Measurements from ENCODE around the gene SPEM3. TPM values are rescaled to one million over a fixed set of nuclear protein-coding genes. Genes with fewer than 3 reads are reported as not detected.

SPEM3 gene
- total RNA-seq, 1 donor from 2014 or later = not detected

GRCh38 chr17:7465597-7466275 is 37.1 kb downstream of the SPEM3 start:
- TF ChIP-seq, protein P1, sequence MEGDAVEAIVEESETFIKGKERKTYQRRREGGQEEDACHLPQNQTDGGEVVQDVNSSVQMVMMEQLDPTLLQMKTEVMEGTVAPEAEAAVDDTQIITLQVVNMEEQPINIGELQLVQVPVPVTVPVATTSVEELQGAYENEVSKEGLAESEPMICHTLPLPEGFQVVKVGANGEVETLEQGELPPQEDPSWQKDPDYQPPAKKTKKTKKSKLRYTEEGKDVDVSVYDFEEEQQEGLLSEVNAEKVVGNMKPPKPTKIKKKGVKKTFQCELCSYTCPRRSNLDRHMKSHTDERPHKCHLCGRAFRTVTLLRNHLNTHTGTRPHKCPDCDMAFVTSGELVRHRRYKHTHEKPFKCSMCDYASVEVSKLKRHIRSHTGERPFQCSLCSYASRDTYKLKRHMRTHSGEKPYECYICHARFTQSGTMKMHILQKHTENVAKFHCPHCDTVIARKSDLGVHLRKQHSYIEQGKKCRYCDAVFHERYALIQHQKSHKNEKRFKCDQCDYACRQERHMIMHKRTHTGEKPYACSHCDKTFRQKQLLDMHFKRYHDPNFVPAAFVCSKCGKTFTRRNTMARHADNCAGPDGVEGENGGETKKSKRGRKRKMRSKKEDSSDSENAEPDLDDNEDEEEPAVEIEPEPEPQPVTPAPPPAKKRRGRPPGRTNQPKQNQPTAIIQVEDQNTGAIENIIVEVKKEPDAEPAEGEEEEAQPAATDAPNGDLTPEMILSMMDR (conservative IDR thresholded peaks at IDR 0.05) = no peak
- Mint-ChIP-seq H3K9me3 (no peaks in the 10 kb centered on the region), H3K4me3 (no peak overlapping the region), H3K27me3 (ENCODE audit: low read depth) (no peaks in the 10 kb centered on the region), H3K4me1 (peaks cover 19% of the 10 kb centered on the region), H3K27ac (ENCODE audit: unreplicated experiment) (no peak overlapping the region), H3K36me3 (ENCODE audit: low read depth) (peaks cover 2% of the 10 kb centered on the region)
- DNase-seq (ENCODE audit: low read depth, low spot score) = no peak

DNA sequence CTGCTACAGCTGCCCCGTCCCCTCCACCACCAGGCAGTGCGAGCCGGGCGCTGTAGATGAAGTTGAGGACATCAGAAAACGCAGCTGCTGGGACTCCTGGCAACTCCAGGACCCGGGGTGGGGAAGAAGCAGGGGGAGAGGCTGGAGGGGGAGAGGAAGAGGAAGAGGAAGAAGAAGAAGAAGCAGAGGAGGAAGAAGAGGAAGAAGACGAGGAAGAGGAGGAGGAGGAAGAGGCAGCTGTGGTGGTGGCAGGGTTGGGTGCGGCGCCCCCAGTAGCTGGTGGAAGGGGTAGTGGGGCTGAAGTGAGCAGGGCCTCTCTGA is 37.6 kb downstream of the SPEM3 start:
- TF ChIP-seq, protein P1 (conservative IDR thresholded peaks at IDR 0.05) = no peak
- Mint-ChIP-seq H3K36me3 (ENCODE audit: low read depth) (no peaks in the 10 kb centered on the region), H3K27ac (ENCODE audit: unreplicated experiment) (no peak overlapping the region), H3K27me3 (ENCODE audit: low read depth) (no peaks in the 10 kb centered on the region), H3K4me1 (peaks cover 16% of the 10 kb centered on the region), H3K9me3 (no peaks in the 10 kb centered on the region), H3K4me3 (no peak overlapping the region)
- no peak for DNase-seq (ENCODE audit: low read depth, low spot score)

- H3K36me3 Mint-ChIP-seq (ENCODE audit: low read depth) = no peaks in the 10 kb centered on the region
- H3K4me3 Mint-ChIP-seq = no peak overlapping the region
- no peaks in the 10 kb centered on the region for H3K27me3 Mint-ChIP-seq (ENCODE audit: low read depth)
- H3K27ac Mint-ChIP-seq (ENCODE audit: unreplicated experiment) = no peak overlapping the region
- TF ChIP-seq, protein P1 (conservative IDR thresholded peaks at IDR 0.05) = no peak
- peaks cover 14% of the 10 kb centered on the region for H3K4me1 Mint-ChIP-seq
- DNase-seq (ENCODE audit: low read depth, low spot score) = no peak
- no peaks in the 10 kb centered on the region for H3K9me3 Mint-ChIP-seq
Observed at GRCh38 chr17:7466639-7467341, 38.1 kb downstream of the SPEM3 start.

DNA sequence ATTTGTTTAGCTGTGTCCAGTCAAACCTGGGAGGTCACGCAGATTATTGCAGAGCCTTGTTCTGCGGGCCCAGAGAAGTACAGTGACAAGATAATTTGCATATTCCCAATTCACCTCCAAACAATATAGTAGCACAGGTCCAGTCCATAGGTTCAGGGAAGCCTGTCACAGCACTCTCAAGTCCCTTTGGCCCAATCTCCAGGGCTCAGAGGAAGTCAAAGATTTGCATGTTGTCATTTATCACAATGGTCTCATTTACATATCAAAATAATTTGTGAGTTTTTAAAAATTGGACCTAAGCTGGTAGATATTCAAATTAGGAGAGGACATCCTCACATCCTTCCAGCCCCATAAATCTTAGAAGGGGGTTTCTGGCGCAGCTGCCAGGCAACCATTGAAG is 38.8 kb downstream of the SPEM3 start:
- no peaks in the 10 kb centered on the region for H3K27me3 Mint-ChIP-seq (ENCODE audit: low read depth)
- no peaks in the 10 kb centered on the region for H3K36me3 Mint-ChIP-seq (ENCODE audit: low read depth)
- DNase-seq (ENCODE audit: low read depth, low spot score) = no peak
- no peaks in the 10 kb centered on the region for H3K9me3 Mint-ChIP-seq
- peaks cover 14% of the 10 kb centered on the region for H3K4me1 Mint-ChIP-seq
- peak overlapping the region; percentile 27 for H3K27ac Mint-ChIP-seq (ENCODE audit: unreplicated experiment)
- TF ChIP-seq, protein P1 (conservative IDR thresholded peaks at IDR 0.05) = no peak
- peak overlapping the region; percentile 32 for H3K4me3 Mint-ChIP-seq

- DNase-seq (ENCODE audit: low read depth, low spot score) = no peak
- no peak overlapping the region for H3K27ac Mint-ChIP-seq (ENCODE audit: unreplicated experiment)
Observed at GRCh38 chr17:7468290-7468689, 39.6 kb downstream of the SPEM3 start.

More at GRCh38 chr17:7468290-7468689, 39.6 kb downstream of the SPEM3 start:
- Mint-ChIP-seq H3K36me3 (ENCODE audit: low read depth) (no peaks in the 10 kb centered on the region), H3K4me3 (no peak overlapping the region), H3K27me3 (ENCODE audit: low read depth) (no peaks in the 10 kb centered on the region), H3K4me1 (peaks cover 14% of the 10 kb centered on the region), H3K9me3 (no peaks in the 10 kb centered on the region)
- TF ChIP-seq, protein P1 (conservative IDR thresholded peaks at IDR 0.05) = no peak

All from neural crest cell (in vitro differentiated cells).